Fibroblast of skin of scalp (primary cell): ENCODE results near the gene GIPC1.
"Not testable (repeated sequence)": the region's sequence is repeated elsewhere in the genome, so short reads cannot be mapped to it uniquely, and the experiment has no call there.

Experiments used
- DNase-seq: peaks from one replicate; pipeline ENCODE4 v3.0.0-alpha.2; 2013

The GIPC1 gene

DNA sequence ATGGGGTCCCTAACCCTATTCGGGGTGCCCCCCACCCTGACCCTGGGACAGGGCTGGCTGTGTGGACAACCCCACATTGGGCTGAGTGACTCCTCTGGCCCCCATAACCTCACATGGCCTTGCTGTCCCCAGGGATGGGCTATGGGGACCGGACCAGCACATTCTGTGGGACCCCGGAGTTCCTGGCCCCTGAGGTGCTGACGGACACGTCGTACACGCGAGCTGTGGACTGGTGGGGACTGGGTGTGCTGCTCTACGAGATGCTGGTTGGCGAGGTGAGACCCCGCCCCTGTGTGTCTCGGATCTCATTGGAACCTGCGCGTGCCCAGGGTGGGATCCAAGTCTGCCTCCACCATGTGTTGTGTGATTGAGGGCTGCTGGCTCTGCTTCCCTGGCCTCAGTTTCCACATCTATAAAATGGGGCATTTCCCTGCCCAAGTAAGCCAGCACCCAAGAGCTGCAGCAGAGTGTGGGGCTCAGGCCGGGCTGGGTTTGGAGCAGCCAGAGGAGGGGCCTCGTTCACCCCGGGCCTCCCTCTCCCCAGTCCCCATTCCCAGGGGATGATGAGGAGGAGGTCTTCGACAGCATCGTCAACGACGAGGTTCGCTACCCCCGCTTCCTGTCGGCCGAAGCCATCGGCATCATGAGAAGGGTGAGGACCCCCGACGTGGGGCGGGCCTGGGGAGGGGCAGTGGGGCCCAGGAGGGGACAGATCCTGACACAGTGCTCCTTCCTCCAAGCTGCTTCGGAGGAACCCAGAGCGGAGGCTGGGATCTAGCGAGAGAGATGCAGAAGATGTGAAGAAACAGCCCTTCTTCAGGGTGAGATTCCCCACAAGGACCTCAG is 25.7 kb downstream of the GIPC1 start:
- no peak for DNase-seq

DNA sequence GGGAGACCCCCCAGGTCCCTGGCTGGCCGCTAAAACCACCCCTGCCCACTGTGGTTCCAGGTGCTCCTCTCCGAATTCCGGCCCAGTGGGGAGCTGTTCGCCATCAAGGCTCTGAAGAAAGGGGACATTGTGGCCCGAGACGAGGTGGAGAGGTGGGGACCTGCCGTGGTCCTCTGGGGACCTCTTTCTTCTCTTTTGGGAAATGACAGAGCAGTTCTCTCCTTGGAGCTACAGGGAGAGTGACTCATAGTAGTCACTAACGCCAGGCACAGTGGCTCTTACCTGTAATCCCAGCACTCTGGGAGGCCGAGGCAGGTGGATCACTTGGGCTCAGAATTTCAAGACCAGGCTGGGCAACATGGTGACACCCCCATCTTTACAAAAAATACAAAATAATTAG is 28.1 kb downstream of the GIPC1 start:
- DNase-seq = no peak

DNA sequence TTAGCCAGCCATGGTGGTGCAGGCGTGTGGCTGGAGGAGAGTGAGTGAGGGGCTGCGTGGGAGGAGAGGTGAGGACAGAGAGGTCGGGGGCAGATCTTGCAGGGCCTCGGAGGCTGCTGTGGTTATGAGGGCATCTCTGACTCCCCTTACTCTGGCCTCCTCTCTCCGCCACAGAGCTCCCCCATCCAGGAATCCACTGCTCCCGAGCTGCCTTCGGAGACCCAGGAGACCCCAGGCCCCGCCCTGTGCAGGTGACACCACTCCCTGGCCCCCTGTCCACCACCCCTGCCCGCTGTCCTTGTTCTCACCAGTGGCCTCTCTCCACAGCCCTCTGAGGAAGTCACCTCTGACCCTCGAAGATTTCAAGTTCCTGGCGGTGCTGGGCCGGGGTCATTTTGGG is 28.5 kb downstream of the GIPC1 start:
- DNase-seq = no peak

DNA sequence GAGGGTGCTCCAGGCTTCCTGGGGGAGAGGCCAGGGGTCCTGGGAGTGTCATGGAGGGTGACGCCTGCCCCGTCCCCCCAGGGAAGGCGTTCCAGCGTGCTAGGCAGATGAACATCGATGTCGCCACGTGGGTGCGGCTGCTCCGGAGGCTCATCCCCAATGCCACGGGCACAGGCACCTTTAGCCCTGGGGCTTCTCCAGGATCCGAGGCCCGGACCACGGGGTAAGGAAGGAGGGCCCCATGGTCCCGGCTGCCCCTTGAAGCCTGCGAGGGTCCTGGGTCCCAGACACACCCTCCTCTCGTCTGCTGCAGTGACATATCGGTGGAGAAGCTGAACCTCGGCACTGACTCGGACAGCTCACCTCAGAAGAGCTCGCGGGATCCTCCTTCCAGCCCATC is 32.2 kb downstream of the GIPC1 start:
- DNase-seq = no peak

DNA sequence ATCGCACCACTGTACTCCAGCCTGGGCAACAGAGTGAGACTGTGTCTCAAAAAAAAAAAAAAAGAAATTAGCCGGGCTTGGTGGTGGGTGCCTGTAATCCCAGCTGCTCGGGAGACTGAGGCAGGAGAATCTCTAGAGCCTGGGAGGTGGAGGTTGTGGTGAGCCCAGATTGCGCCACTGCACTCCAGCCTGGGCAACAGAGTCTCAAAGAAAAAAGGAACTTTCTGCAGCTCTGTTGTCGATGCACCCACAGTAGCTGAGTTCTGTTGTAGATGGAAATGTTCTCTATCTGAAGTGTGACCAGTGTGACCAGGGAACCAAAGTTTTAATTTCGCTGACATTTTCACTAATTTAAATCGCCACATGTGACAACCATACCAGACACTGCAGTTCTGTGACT is 33.5 kb downstream of the GIPC1 start:
- not testable (repeated sequence) for DNase-seq

DNA sequence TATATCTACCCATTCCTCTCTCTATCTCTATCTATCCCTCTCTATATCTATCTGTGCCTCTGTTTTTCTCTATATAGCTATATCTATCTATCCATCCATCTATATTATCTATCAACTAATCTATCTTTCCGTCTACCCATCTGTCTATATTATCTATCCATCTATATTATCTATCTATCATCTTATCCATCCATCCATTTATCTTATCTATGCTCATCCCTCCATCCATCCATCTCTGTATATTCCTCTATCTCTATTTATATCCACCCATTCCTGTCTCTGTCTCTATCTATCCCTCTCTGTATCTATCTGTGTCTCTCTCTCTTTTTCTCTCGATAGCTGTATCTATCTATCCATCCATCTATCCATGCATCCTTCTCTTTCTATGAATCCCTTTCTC is 35.0 kb downstream of the GIPC1 start:
- no peak for DNase-seq

DNA sequence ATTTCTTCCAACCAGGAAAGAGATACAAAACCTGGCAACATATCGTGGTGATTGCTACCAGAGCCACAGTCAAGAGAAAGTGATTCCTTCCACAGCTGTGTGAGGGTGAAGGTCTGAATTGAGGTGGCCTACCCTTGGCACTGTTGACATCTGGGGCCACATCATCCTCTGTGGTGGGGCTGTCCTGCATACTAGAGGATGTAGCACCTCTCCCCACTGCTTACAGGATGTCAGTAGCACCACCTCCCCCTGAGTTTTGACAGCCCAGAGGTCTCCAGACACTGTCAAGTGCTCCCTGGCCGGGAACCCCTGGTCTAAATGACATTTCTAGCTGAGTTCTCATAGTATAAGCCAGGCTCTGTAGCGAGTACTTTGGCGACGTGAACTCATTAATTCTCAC is 36.2 kb downstream of the GIPC1 start:
- DNase-seq = no peak

DNA sequence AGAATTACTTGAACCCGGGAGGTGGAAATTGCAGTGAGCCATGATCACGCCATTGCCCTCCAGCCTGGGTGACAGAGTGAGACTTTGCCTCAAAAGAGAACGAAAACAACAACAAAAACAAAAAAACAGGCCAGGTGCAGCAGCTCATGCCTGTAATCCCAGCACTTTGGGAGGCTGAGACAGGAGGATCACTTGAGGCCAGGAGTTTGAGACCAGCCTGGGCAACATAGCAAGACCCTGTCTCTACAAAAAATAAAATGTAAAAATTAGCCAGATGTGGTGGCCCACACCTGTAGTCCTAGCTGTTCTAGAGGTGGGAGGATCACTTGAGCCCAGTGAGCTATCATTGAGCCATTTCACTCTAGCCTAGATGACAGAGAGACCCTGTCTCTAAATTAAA is 43.6 kb downstream of the GIPC1 start:
- not testable (repeated sequence) for DNase-seq

DNA sequence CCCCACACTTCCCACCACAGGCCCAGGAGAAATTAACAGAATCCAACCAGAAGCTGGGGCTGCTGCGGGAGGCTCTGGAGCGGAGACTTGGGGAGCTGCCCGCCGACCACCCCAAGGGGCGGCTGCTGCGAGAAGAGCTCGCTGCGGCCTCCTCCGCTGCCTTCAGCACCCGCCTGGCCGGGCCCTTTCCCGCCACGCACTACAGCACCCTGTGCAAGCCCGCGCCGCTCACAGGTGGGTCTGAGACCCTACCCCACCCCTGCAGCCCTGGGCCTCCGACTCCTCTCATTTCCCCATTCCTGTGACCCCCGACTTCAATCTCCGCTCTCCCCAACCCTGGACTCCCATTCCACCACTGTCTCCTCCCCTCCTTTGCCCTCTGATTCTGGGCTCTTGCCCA is 45.1 kb downstream of the GIPC1 start:
- DNase-seq = no peak

DNA sequence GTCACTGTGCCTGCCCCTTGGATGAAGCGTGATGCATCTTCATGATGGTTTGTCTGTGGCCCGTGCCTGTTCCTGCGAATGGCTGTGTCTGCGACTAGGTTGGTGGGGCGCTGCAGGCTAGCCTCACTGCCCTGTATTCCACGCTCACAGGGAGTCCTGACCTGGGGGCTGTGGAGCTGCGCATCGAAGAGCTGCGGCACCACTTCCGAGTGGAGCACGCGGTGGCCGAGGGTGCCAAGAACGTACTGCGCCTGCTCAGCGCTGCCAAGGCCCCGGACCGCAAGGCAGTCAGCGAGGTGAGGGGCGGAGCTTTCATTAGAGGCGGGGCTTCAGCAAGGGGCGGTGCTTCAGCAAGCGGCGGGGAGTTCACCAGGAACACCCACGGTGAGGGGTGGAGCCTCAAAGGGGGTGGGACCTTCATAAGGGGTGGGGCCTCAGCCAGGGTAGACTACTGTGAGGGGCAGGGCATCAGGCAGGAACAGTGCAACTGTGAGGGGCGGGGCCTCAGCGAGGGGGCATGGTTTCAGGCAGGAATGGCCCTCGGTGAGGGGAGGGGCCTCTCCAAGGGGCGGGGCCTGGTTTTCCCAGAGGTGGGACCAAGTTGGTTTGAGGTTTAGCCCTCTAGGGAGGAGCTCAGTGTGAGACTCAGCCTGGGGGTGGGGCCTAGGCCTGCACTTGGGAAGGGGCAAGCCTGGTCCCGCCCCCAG is 45.6 kb downstream of the GIPC1 start:
- DNase-seq = peak; percentile 38

DNA sequence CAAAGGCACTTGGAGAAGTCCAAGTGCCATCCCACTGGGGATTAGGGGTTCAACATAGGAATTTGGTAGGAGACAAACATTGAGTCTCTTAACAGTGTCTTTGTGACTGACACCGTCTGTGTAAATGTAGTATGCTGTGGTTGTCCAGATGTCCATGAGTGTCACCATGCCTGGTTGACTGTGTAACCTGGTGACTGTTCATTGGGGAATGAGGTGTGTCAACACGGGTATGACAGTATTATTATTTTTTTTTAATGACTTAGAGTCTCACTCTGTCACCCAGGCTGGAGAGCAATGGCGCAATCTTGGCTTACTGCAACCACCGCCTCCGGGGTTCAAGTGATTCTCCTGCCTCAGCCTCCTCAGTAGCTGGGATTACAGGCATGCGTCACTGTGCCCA is 46.6 kb downstream of the GIPC1 start:
- DNase-seq = peak; percentile 30

DNA sequence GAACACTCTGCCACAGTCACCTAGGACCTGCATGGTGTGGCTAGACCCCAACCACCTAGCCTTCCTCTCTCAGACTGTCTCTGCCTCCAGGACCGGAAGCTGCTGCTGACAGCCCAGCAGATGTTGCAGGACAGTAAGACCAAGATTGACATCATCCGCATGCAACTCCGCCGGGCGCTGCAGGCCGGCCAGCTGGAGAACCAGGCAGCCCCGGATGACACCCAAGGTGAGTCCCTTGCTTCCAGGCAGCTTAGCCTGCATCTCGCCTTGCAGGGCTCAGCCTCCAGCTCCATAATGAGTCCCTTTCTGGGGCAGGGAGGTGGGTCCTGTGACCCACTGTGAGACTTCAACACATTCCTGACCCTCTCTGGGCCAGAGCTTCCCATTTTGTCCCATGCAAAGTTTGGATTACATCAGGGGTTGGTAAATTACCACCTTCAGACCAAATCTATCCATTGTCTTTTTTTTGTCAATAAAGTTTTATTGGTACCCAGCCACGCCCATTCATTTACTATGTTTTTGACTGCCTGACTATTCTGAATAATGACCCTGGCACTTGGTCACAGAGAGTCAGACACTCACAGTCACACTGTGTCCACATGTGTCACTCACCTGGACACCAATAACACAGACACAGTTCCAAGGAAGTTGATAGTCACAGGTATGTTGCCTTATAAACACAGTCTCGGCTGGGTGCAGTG is 49.4 kb downstream of the GIPC1 start:
- no peak for DNase-seq

DNA sequence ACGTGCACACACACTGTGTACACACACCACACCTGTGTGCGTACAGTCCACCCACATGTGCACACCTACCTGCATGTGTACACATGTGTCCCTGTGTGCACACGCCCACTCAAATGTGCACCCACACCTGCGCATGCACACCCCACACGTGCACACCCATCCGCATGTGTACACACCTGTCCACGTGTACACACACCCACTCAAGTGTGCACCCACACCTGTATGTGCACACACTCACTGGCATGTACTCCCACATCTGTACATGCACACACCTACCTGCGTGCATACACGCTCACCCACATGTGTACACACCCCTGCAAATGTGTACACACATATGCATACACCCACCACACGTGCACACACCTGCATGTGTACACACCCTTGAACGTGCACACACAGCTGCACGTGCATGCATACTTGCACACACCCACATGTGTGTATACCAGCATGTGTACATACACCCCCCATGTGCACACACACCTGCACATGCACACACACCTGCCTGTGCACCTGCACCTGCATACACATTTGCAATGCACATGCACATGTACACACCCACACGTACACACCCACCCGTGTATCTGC is 52.2 kb downstream of the GIPC1 start:
- DNase-seq = no peak

DNA sequence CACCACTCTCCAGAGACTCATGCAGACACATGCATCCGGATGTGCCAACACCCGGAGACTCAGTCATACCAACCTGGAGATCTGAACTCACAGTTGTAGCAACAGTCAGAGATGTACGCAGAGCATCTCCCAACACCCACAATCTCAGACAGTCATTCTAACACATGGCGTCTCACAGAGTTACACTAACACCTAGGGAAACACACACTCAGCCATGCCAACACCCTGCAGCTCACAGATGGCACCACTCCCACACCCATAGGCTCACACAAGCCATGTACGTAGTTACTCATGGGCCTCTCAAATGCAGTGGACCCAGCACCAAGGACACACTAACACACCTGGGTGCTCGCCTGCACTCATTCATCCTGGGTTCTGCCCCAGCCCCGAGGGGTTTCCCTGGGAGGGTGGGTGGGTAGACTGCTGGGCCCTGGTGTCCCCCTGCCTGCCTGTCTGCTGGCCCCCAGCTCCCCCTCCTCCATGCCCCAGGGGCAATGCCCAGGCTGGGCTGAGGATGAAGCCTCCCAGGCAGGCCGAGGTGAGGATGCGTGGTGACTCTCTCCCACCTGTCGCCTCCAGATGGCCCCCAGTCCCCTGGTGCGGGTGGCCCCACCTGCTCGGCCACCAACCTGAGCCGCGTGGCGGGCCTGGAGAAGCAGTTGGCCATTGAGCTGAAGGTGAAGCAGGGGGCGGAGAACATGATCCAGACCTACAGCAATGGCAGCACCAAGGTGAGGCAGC is 52.9 kb downstream of the GIPC1 start:
- no peak for DNase-seq

DNA sequence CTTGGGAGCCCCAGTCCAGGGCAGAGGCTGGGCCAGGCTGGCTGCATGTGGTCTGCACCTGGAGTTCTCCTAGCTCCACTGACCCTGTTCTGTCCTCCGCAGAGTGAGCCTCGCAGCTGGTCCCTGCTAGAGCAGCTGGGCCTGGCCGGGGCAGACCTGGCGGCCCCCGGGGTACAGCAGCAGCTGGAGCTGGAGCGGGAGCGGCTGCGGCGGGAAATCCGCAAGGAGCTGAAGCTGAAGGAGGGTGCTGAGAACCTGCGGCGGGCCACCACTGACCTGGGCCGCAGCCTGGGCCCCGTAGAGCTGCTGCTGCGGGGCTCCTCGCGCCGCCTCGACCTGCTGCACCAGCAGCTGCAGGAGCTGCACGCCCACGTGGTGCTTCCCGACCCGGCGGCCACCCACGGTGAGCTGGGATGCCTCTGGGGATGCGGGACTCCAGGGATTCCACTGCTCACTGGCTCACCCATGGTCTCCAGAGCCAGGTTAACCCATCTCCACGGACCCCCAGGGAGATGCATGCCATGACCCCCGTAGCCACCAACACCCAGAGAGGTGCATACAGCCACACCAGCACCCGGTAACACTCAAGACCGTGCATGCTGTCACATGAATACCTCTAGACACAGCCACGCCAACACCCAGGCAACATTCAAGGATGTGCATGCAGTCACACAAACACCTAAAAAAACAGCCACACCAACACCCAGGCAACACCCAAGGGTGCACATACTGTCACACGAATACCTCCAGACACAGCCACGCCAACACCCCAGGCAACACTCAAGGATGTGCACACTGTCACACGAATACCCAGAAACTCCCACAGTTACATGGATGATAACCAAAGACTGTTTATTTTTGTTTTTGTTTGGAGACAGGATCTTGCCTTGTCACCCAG is 54.6 kb downstream of the GIPC1 start:
- no peak for DNase-seq

DNA sequence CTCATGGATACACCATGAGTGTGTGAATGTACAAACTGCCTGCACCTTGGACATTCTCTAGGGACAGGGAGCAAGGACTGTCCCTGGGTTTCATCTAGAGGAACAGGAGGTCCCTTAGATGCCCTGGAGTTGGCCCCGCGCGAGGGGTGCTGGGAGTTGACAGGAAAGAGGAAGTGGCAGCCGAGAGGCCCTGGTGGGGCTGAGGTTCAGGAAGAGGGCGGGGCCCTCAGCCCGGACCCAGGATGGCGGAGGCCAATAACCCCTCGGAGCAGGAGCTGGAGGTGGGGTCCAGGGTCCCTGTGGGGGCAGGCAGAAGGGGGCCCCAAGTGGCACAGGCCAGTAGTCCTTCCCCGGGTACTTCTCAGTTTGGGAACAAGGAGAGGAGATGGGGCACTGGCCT is 55.9 kb downstream of the GIPC1 start:
- no peak for DNase-seq

DNA sequence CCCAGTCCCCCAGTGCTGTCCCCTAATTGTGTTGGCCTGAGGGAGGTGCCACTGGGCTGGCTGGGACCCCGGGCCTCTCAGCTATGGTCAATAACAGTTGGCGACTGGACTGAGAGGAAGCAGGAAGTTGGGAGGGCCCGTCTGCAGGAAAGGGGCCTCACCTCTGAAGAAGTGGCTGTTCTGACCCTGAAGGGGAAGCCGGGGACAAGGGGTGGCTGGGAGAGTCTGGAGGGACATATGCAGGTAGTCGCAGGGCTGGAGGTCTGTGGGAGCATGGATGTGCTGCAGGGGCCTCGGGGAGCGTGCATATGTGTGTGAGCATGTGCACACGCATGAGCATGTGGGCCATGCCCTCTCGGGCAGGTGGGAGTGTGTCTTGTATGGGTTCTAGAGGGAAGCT is 56.9 kb downstream of the GIPC1 start:
- no peak for DNase-seq

DNA sequence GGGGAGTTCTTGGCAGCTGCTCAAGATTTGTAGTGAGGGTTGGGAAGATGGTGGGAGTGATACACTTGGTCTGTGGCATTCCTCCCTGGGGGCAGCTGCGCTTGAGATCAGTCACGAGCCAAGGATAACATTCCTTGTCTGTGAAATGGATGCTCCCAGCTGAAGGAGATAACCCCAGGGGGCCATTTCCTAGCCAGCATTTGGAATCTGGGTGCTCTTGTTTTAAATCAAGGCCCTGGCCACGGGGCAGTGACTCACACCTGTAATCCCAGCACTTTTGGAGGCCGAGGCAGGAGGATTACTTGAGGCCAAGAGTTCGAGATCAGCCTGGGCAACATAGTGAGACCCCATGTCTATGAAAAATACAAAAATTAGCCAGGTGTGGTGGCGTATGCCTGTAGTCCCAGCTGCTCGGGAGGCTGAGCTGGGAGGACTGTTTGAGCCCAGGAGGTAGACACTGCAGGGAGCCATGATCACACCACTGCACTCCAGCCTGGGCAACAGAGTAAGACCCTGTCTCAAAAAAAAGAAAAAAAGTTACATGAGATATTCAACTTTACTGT is 58.3 kb downstream of the GIPC1 start:
- peak; percentile 60 for DNase-seq

DNA sequence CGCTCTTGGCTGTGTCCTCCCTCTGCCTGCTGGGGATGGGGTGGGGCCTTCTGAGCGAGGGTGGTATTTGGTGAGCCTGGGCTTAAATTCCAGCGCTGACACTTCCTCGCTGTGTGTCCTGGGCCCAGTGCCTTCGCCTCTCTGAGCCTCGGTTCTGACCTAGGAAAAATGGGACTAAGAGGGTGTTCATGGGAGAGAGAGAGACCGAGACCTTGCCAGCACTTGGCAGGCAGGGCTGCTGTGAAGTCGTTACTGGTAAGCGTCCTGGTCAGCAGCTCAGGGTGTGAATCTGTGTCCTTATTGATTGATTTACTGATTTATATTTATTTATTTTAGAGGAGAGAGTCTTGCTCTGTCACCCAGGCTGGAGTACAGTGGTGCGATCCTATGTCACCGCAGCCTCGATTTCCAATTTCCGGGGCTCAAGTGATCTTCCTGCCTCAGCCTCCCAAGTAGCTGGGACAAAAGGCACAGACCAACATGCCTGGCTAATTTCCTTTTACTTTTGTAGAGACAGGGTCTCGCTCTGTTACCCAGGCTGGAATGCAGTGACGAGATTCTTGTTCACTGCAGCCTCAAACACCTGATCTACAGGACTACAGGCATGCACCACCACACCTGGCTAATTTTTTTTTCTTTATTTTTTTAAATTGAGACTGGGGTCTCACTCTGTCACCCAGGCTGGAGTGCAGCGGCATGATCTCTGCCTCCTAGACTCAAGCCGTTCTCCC is 60.4 kb downstream of the GIPC1 start:
- no peak for DNase-seq
